ENCODE measurements around the gene PIK3AP1. TPM values are rescaled to one million over a fixed set of nuclear protein-coding genes. Genes with fewer than 3 reads are reported as not detected.

Gene PIK3AP1
- total and polyA plus RNA-seq, 4 donors, result 27.3 to 137 (median 50.9) TPM

DNA sequence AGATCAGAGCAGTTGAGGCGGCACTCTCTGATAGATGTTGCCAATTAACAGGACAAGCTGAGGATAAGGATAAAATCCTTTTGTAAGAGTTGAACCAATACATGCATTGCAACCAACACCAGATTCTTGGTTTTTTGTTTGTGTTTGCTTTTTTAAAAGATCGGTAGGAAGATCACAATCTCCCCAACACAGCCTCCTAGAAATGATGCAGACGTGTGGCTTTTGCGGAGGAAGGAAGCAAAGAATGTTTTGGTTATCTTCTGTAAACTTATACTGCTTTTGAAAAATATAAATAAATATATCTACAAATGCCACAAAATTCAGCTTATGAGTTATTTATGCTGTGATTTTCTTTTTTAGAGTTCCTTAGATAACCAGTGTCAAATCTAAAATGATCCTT, 35.5 kb downstream of the PIK3AP1 start (continued):
- TF ChIP-seq, protein P1, sequence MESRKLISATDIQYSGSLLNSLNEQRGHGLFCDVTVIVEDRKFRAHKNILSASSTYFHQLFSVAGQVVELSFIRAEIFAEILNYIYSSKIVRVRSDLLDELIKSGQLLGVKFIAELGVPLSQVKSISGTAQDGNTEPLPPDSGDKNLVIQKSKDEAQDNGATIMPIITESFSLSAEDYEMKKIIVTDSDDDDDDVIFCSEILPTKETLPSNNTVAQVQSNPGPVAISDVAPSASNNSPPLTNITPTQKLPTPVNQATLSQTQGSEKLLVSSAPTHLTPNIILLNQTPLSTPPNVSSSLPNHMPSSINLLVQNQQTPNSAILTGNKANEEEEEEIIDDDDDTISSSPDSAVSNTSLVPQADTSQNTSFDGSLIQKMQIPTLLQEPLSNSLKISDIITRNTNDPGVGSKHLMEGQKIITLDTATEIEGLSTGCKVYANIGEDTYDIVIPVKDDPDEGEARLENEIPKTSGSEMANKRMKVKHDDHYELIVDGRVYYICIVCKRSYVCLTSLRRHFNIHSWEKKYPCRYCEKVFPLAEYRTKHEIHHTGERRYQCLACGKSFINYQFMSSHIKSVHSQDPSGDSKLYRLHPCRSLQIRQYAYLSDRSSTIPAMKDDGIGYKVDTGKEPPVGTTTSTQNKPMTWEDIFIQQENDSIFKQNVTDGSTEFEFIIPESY (IDR thresholded peaks at IDR 0.05), result no peak
- TF ChIP-seq HNF4A (conservative IDR thresholded peaks at IDR 0.05), result no peak
- no peak for TF ChIP-seq HNF4G (IDR thresholded peaks at IDR 0.05)

DNA sequence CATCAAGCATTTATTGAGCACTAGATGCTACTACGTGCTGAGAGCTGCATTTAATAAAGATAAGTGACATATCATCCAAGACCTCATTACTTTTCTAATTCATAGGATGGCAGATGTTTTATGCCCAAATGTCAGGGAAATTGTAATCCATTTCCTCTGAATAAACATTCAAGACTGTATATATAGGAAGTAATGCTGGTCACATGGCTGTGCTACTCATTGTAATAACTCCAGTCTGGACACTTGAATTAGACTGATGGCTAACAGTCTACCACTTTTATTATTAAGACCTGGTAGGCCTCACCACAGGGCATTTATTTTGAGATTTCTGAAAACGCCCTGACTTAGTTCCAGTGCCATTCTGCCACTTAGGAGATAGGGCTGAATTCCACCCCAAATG, 36.6 kb downstream of the PIK3AP1 start:
- H3K4me1 ChIP-seq (ENCODE audit: control insufficient read depth in 4 of 4, insufficient read depth in 4 of 4, low read length in 3 of 4), result peaks cover 0 to 13% (median 7%) of the 10 kb centered on the region in 4 donors

More for the DNA sequence above, 36.6 kb downstream of the PIK3AP1 start:
- no peaks in the 10 kb centered on the region for H3K9me3 ChIP-seq (ENCODE audit: control insufficient read depth in 4 of 4, low read length in 3 of 4)
- 93% methylated on average over 2 of the region's 2 CpGs for WGBS
- no peak for TF ChIP-seq GABPA (IDR thresholded peaks at IDR 0.05 in 1 of 2, conservative IDR thresholded peaks at IDR 0.05 in 1 of 2)
- TF ChIP-seq, protein P2, sequence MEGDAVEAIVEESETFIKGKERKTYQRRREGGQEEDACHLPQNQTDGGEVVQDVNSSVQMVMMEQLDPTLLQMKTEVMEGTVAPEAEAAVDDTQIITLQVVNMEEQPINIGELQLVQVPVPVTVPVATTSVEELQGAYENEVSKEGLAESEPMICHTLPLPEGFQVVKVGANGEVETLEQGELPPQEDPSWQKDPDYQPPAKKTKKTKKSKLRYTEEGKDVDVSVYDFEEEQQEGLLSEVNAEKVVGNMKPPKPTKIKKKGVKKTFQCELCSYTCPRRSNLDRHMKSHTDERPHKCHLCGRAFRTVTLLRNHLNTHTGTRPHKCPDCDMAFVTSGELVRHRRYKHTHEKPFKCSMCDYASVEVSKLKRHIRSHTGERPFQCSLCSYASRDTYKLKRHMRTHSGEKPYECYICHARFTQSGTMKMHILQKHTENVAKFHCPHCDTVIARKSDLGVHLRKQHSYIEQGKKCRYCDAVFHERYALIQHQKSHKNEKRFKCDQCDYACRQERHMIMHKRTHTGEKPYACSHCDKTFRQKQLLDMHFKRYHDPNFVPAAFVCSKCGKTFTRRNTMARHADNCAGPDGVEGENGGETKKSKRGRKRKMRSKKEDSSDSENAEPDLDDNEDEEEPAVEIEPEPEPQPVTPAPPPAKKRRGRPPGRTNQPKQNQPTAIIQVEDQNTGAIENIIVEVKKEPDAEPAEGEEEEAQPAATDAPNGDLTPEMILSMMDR (IDR thresholded peaks at IDR 0.05; ENCODE audit: low read depth, low read length, missing input control), result no peak
- TF ChIP-seq, protein P3, sequence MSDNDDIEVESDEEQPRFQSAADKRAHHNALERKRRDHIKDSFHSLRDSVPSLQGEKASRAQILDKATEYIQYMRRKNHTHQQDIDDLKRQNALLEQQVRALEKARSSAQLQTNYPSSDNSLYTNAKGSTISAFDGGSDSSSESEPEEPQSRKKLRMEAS (IDR thresholded peaks at IDR 0.05), result no peak
- TF ChIP-seq RAD21 (IDR thresholded peaks at IDR 0.05), result no peak
- TF ChIP-seq FOXA2 (IDR thresholded peaks at IDR 0.05), result no peak
- TF ChIP-seq SP1 (IDR thresholded peaks at IDR 0.05), result no peak
- TF ChIP-seq FOXA1 (IDR thresholded peaks at IDR 0.05), result no peak
- TF ChIP-seq, protein P4, sequence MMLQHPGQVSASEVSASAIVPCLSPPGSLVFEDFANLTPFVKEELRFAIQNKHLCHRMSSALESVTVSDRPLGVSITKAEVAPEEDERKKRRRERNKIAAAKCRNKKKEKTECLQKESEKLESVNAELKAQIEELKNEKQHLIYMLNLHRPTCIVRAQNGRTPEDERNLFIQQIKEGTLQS (IDR thresholded peaks at IDR 0.05), result no peak
- TF ChIP-seq NR2F2 (IDR thresholded peaks at IDR 0.05), result no peak
- no peak for TF ChIP-seq YY1 (IDR thresholded peaks at IDR 0.05)
- no peak for TF ChIP-seq RXRA (IDR thresholded peaks at IDR 0.05)
- no peak for TF ChIP-seq HNF4A (conservative IDR thresholded peaks at IDR 0.05)
- TF ChIP-seq, protein P5, sequence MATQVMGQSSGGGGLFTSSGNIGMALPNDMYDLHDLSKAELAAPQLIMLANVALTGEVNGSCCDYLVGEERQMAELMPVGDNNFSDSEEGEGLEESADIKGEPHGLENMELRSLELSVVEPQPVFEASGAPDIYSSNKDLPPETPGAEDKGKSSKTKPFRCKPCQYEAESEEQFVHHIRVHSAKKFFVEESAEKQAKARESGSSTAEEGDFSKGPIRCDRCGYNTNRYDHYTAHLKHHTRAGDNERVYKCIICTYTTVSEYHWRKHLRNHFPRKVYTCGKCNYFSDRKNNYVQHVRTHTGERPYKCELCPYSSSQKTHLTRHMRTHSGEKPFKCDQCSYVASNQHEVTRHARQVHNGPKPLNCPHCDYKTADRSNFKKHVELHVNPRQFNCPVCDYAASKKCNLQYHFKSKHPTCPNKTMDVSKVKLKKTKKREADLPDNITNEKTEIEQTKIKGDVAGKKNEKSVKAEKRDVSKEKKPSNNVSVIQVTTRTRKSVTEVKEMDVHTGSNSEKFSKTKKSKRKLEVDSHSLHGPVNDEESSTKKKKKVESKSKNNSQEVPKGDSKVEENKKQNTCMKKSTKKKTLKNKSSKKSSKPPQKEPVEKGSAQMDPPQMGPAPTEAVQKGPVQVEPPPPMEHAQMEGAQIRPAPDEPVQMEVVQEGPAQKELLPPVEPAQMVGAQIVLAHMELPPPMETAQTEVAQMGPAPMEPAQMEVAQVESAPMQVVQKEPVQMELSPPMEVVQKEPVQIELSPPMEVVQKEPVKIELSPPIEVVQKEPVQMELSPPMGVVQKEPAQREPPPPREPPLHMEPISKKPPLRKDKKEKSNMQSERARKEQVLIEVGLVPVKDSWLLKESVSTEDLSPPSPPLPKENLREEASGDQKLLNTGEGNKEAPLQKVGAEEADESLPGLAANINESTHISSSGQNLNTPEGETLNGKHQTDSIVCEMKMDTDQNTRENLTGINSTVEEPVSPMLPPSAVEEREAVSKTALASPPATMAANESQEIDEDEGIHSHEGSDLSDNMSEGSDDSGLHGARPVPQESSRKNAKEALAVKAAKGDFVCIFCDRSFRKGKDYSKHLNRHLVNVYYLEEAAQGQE (IDR thresholded peaks at IDR 0.05), result no peak
- H3K4me3 ChIP-seq (ENCODE audit: low read depth in 1 of 3, low read length in 3 of 3), result no peak overlapping the region
- H3K36me3 ChIP-seq (ENCODE audit: control insufficient read depth in 4 of 4, insufficient read depth in 3 of 4, low read depth in 1 of 4, low read length in 3 of 4), result peaks cover 0 to 5% (median 0%) of the 10 kb centered on the region in 4 donors
- H3K9ac ChIP-seq (ENCODE audit: low read depth in 1 of 2, low read length in 2 of 2), result no peak overlapping the region
- DNase-seq (ENCODE audit: low spot score), result no peak
- no peak overlapping the region for H3K27ac ChIP-seq (ENCODE audit: low read depth in 1 of 2, low read length in 2 of 2)
- no peaks in the 10 kb centered on the region for H3K27me3 ChIP-seq (ENCODE audit: control insufficient read depth in 4 of 4, insufficient read depth in 4 of 4, low read length in 3 of 4)
